ENCODE data around the gene CRADD.

- TF ChIP-seq POLR2A (IDR thresholded peaks at IDR 0.05; ENCODE audit: low read length) (no peak), GATA1 (IDR thresholded peaks at IDR 0.05; ENCODE audit: low read depth, low read length) (no peak)
Measured at GRCh38 chr12:93706824-93707223, 29.6 kb downstream of the CRADD start.
